HepG2 (cell line): ENCODE results near the gene HOXB5. TPM values are rescaled to one million over a fixed set of nuclear protein-coding genes. Genes with fewer than 3 reads are reported as not detected.

Source experiments
- ATAC-seq: fragments of 200-7000 bp; cut with Tn5 transposase; 3 replicates; pipeline ENCODE4 v1.9.1; 2020; ENCODE audit warnings: mild to moderate bottlenecking, moderate library complexity
- BruUV-seq: library from RNA; stranded (reverse); fragments of 400-500 nt; replicated peaks from 2 replicates; lab custom pipeline; 2021; lab: Mats Ljungman, UMichigan
- CTCF ChIA-PET: fragments of 300-600 bp; formaldehyde crosslinking; extraction: SDS; loops from one replicate; lab custom pipeline; 2021; ENCODE audit warnings: low total read pairs, inconsistent platforms, low intra/inter-chr PET ratio; lab: Yijun Ruan, JAX
- POLR2A ChIA-PET: fragments of 350-600 bp; sonication (Branson Sonifier 250); formaldehyde crosslinking; loops from one replicate; lab custom pipeline; 2020; ENCODE audit warnings: antibody characterized with exemption, inconsistent platforms; lab: Yijun Ruan, JAX
- DNase-seq: peaks from one replicate; pipeline ENCODE4 v3.0.0-alpha.2; 2015; ENCODE audit warnings: low spot score
- FAIRE-seq: peaks from 3 replicates; lab custom pipeline; 2011; peaks lifted over from hg19 to GRCh38; lab: Jason Lieb, UNC
- H2AFZ ChIP-seq: one replicate; pipeline ENCODE4 v1.6.1; 2011; ENCODE audit warnings: low read length, inconsistent platforms
- H3K27ac ChIP-seq: fragments of 300-600 bp; 3 replicates; pipeline ENCODE4 v1.8.0; 2011; ENCODE audit warnings: mixed run types, mild to moderate bottlenecking, mixed read lengths, low read length, inconsistent platforms; ENCODE audit not compliant: insufficient read depth; ENCODE audit errors: extremely low read length
- H3K27me3 ChIP-seq, 2 experiments: fragments of 200-600 bp in 1 of 2; 2 replicates in 1 of 2; 3 replicates in 1 of 2; pipeline versions ENCODE4 v1.6.0 to v1.8.0; 2011; ENCODE audit warnings: low read length in 2 of 2, mild to moderate bottlenecking in 2 of 2, moderate library complexity in 2 of 2, inconsistent platforms in 1 of 2; ENCODE audit not compliant: insufficient read depth in 2 of 2, control insufficient read depth in 1 of 2
- H3K36me3 ChIP-seq, 2 experiments: fragments of 200-600 bp in 1 of 2; replicated peaks in 1 of 2; 2 replicates in 1 of 2; 3 replicates in 1 of 2; pipeline versions ENCODE4 v1.5.1 to v1.8.0; 2011; ENCODE audit warnings: low read length in 2 of 2, inconsistent platforms in 1 of 2; ENCODE audit not compliant: insufficient read depth in 2 of 2, control insufficient read depth in 1 of 2
- H3K4me1 ChIP-seq: 2 replicates; pipeline ENCODE4 v1.5.1; 2012; ENCODE audit warnings: low read length, inconsistent platforms; ENCODE audit not compliant: insufficient read depth
- H3K4me2 ChIP-seq: 2 replicates; pipeline ENCODE4 v1.6.0; 2011; ENCODE audit warnings: low read depth, low read length, inconsistent platforms
- H3K4me3 ChIP-seq, 3 experiments: fragments of 200-600 bp in 1 of 3; sonication (generic), shearing (Covaris generic) in 1 of 3; replicated peaks in 1 of 3; 2 replicates each; pipeline ENCODE4 v1.5.1; 2011 to 2016; ENCODE audit warnings: low read length in 3 of 3, inconsistent platforms in 2 of 3, low read depth in 2 of 3, mild to moderate bottlenecking in 2 of 3, control low read depth in 1 of 3, mixed read lengths in 1 of 3; ENCODE audit not compliant: insufficient read depth in 1 of 3
- H3K79me2 ChIP-seq: one replicate; pipeline ENCODE4 v1.6.1; 2011; ENCODE audit warnings: low read length, inconsistent platforms; ENCODE audit not compliant: insufficient read depth
- H3K9ac ChIP-seq: 2 replicates; pipeline ENCODE4 v1.6.0; 2011; ENCODE audit warnings: mild to moderate bottlenecking, low read depth, low read length, inconsistent platforms; ENCODE audit not compliant: insufficient read depth
- H3K9me3 ChIP-seq: 2 replicates; pipeline ENCODE4 v1.5.1; 2012; ENCODE audit warnings: mild to moderate bottlenecking, low read length
- H4K20me1 ChIP-seq: 2 replicates; pipeline ENCODE4 v1.6.0; 2011; ENCODE audit warnings: inconsistent platforms, mild to moderate bottlenecking, low read length, moderate library complexity; ENCODE audit not compliant: insufficient read depth
- E2F5 ChIP-seq: sonication (generic); formaldehyde crosslinking; conservative IDR thresholded peaks from 2 replicates; pipeline ENCODE4 v1.4.0; 2020; ENCODE audit warnings: missing genetic modification reagents
- HHEX ChIP-seq: IDR thresholded peaks from 2 replicates; pipeline ENCODE4 v1.6.1; 2016; ENCODE audit warnings: control low read depth
- IRF2 ChIP-seq: IDR thresholded peaks from 2 replicates; pipeline ENCODE4 v1.6.1; 2018; ENCODE audit warnings: missing genetic modification reagents, missing compliant biosample characterization
- MLXIP ChIP-seq: sonication (generic); formaldehyde crosslinking; IDR thresholded peaks from 2 replicates; pipeline ENCODE4 v1.9.0; 2021; ENCODE audit warnings: missing genetic modification reagents, borderline replicate concordance
- SCMH1 ChIP-seq: sonication (generic); formaldehyde crosslinking; IDR thresholded peaks from 2 replicates; pipeline ENCODE4 v1.9.0; 2021; ENCODE audit warnings: missing genetic modification reagents, mild to moderate bottlenecking, borderline replicate concordance
- SNAPC2 ChIP-seq: sonication (generic); formaldehyde crosslinking; IDR thresholded peaks from 2 replicates; pipeline ENCODE4 v1.8.1; 2022; ENCODE audit warnings: mild to moderate bottlenecking, missing genetic modification reagents
- TBX3 ChIP-seq: fragments of 450-650 bp; IDR thresholded peaks from 2 replicates; pipeline ENCODE4 v1.6.1; 2017; ENCODE audit warnings: antibody characterized with exemption, mild to moderate bottlenecking, inconsistent platforms, borderline replicate concordance
- ZBED4 ChIP-seq: sonication (generic); formaldehyde crosslinking; IDR thresholded peaks from 2 replicates; pipeline ENCODE4 v1.4.0; 2020; ENCODE audit warnings: missing genetic modification reagents, borderline replicate concordance
- ZEB1 ChIP-seq: IDR thresholded peaks from 2 replicates; pipeline ENCODE4 v1.6.1; 2012; ENCODE audit warnings: mild to moderate bottlenecking, low read depth, inconsistent platforms; ENCODE audit not compliant: insufficient replicate concordance
- ZFP36 ChIP-seq: fragments of 150-350 bp; IDR thresholded peaks from 2 replicates; pipeline ENCODE4 v1.6.1; 2018; ENCODE audit warnings: borderline replicate concordance, low read length, low read depth; ENCODE audit not compliant: partially characterized antibody
- ZNF510 ChIP-seq: sonication (generic); formaldehyde crosslinking; IDR thresholded peaks from 2 replicates; pipeline ENCODE4 v1.4.0; 2020; ENCODE audit warnings: low read depth, mild to moderate bottlenecking, missing genetic modification reagents
- ZNF878 ChIP-seq: sonication (generic); formaldehyde crosslinking; IDR thresholded peaks from 2 replicates; pipeline ENCODE4 v1.8.1; 2023; ENCODE audit warnings: mild to moderate bottlenecking, missing genetic modification reagents, moderate library complexity
- WGBS: methylation state at CpG from one replicate; pipeline ENCODE4 v1.1.6; 2017; ENCODE audit warnings: low lambda C conversion rate; 5-methylcytosine and 5-hydroxymethylcytosine counted together
- in situ Hi-C: cut with HindIII; loops from 2 replicates; pipeline ENCODE4 v1.10.0; 2017; ENCODE audit warnings: low pct_unique_long_range_greater_than_20kb; ENCODE audit not compliant: extremely low pct_ligation_motif_present
- intact Hi-C: fragments of 100-400 bp; cut with micrococcal nuclease; formaldehyde crosslinking; loops from one replicate; pipeline ENCODE4 v1.10.0; 2022; ENCODE audit not compliant: unreplicated experiment
- polyA plus RNA-seq, 8 experiments: library from polyadenylated mRNA; depleted of rRNA in 3 of 8; stranded (reverse) in 7 of 8; unstranded in 1 of 8; fragments of >200 nt; fragmentation: Illumina TruSeq in 4 of 8; extraction: Trizol in 4 of 8; gene quantifications; 2 replicates each; pipeline versions ENCODE4 v1.2.1 to v1.2.3, GENCODE V29; 2011 to 2016; ENCODE audit warnings: low read depth in 4 of 8, missing spikeins in 1 of 8, mixed read lengths in 1 of 8; ENCODE audit not compliant: insufficient read depth in 1 of 8
- total RNA-seq, 5 experiments: library from RNA; depleted of rRNA; stranded (reverse); fragments of >200 nt; fragmentation: Illumina TruSeq; extraction: Trizol; gene quantifications; 2 replicates each; pipeline ENCODE4 v1.2.3, GENCODE V29; 2016; ENCODE audit warnings: low read depth in 1 of 5

The HOXB5 gene
- total and polyA plus RNA-seq, 2 of the 13 experiments (the other 11 are each of a cell fraction or from before 2014, with no cell fraction given): not detected

GRCh38 chr17:48542698-48543106 lies 50.9 kb downstream of the HOXB5 start:
- H3K9me3 ChIP-seq: no peaks in the 10 kb centered on the region
- H3K36me3 ChIP-seq: no peaks in the 10 kb centered on the region
- no peak overlapping the region for H3K9ac ChIP-seq
- ChIA-PET POLR2A (no interaction called here), CTCF (no interaction called here)
- no peak overlapping the region for H2AFZ ChIP-seq
- FAIRE-seq: no peak
- H3K27ac ChIP-seq: no peak overlapping the region
- H4K20me1 ChIP-seq: no peaks in the 10 kb centered on the region
- ATAC-seq: no peak
- H3K4me3 ChIP-seq: no peak overlapping the region
- WGBS: 32% methylated on average over 12 of the region's 12 CpGs
- H3K4me1 ChIP-seq: no peaks in the 10 kb centered on the region
- intact Hi-C loops (no loop called here), in situ Hi-C loops (no loop called here)
- TF ChIP-seq IRF2 (CRISPR knock-in tag): no peak
- TF ChIP-seq HHEX (CRISPR knock-in tag): no peak
- no peak for TF ChIP-seq ZNF878 (CRISPR knock-in tag)
- TF ChIP-seq E2F5 (CRISPR knock-in tag): no peak
- TF ChIP-seq ZEB1: no peak
- TF ChIP-seq SCMH1: no peak
- no peak for TF ChIP-seq MLXIP
- TF ChIP-seq ZNF510 (CRISPR knock-in tag): no peak
- TF ChIP-seq ZFP36: no peak
- no peak for TF ChIP-seq TBX3
- TF ChIP-seq ZBED4 (CRISPR knock-in tag): no peak
- no peak for TF ChIP-seq SNAPC2 (CRISPR knock-in tag)
- H3K27me3 ChIP-seq: peaks cover 8 to 85% of the 10 kb centered on the region in 2 experiments
- H3K79me2 ChIP-seq: no peaks in the 10 kb centered on the region
- H3K4me2 ChIP-seq: no peak overlapping the region
- no peak for DNase-seq
- BruUV-seq: no TSS peak
